ENCODE data around the gene PLCG2. TPM values are rescaled to one million over a fixed set of nuclear protein-coding genes. Genes with fewer than 3 reads are reported as not detected.

PLCG2 gene
- total RNA-seq, 1 donor from 2014 or later: 47.6 TPM

DNA sequence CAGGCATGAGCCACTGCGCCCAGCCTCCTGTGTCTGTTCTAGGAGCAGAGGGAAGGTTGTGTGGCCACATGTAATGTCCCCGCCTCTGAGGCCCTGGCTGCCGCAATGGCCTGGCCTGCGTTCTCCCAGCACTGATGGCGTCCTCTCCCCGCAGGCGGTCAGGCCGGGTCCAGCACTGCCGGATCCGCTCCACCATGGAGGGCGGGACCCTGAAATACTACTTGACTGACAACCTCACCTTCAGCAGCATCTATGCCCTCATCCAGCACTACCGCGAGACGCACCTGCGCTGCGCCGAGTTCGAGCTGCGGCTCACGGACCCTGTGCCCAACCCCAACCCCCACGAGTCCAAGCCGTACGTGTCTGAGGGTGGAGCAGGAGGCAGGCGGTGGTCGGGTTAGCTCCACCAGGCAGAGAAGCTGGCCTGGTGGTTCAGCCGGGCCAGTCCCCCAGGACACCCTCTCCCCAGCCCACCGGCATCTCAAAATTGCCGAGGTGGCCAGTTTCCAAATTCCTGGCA, 131.3 kb downstream of the PLCG2 start:
- intact Hi-C loops (cut with DNase I): no loop called here
- peaks cover 11% of the 10 kb centered on the region for H3K36me3 ChIP-seq
- H3K27ac ChIP-seq: no peak overlapping the region

DNA sequence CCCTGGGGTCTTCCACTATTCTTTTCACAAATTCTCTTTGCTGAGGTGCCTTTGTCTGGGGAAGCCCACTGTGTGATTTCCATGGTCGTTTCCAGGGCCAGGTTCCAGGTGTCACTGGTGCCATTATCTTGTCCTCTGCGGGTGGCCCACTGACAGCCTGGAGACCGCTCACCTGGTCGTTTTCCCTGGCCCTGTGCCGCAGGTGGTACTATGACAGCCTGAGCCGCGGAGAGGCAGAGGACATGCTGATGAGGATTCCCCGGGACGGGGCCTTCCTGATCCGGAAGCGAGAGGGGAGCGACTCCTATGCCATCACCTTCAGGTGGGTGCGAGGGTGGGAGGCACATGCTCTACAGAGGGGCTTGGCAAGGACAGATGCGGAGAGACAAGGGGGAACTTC, 133.3 kb downstream of the PLCG2 start:
- no peak for DNase-seq
- H3K36me3 ChIP-seq: peaks cover 11% of the 10 kb centered on the region
- no peaks in the 10 kb centered on the region for H3K27me3 ChIP-seq

More for the DNA sequence above, 131.3 kb downstream of the PLCG2 start:
- TF ChIP-seq CTCF (IDR thresholded peaks at IDR 0.05): no peak
- Histone ChIP-seq H3K4me3 (no peak overlapping the region), H3K9me3 (no peaks in the 10 kb centered on the region), H3K4me1 (no peaks in the 10 kb centered on the region), H3K27me3 (no peaks in the 10 kb centered on the region)
- DNase-seq (no peak), ATAC-seq (no peak)

DNA sequence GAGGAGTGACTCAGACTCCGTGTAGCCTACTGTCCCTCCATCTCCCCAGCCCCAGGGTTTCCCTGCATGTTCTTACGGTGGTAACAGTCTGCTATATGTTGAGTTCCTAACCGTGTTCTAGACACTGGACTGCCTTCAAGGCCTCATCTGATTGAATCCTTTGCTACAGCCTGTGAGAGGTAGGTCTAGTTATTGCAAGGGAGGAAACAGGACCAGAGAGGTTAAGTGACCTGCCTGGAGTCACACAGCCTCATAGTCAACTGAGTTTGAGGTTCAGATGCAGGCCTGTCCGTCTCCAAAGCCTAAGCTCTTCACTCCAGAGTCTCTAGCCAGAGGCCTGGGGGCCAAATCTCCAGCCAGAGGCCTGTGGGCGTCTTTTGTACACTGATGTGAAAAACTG, 134.1 kb downstream of the PLCG2 start:
- no peak overlapping the region for H3K4me3 ChIP-seq
- H3K27me3 ChIP-seq: no peaks in the 10 kb centered on the region
- no peaks in the 10 kb centered on the region for H3K4me1 ChIP-seq
- H3K9me3 ChIP-seq: no peaks in the 10 kb centered on the region
- H3K36me3 ChIP-seq: peaks cover 2% of the 10 kb centered on the region
- intact Hi-C loops (cut with DNase I): no loop called here
- TF ChIP-seq CTCF (IDR thresholded peaks at IDR 0.05): no peak
- H3K27ac ChIP-seq: no peak overlapping the region
- ATAC-seq (no peak), DNase-seq (no peak)

More for the DNA sequence above, 133.3 kb downstream of the PLCG2 start:
- ATAC-seq: no peak
- no peak overlapping the region for H3K27ac ChIP-seq
- no peak overlapping the region for H3K4me3 ChIP-seq
- H3K9me3 ChIP-seq: no peaks in the 10 kb centered on the region
- no peak for TF ChIP-seq CTCF (IDR thresholded peaks at IDR 0.05)
- no peaks in the 10 kb centered on the region for H3K4me1 ChIP-seq
- intact Hi-C loops (cut with DNase I): no loop called here

DNA sequence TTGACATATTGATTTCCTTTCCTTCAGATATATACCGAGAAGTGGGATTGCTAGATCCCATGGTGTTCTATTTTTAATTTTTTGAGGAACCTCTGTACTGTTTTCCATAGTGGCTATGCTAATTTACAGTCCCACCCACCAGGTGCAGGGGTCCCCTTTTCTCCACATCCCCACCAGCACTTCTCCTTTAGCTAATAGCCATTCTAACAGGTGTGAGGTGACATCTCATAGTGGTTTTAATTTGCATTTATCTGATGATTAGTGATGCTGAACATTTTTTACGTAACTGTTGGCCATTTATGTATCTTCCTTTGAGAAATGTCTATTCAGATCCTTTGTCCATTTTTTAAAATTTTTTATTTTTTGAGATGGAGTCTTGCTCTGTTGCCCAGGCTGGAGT, 138.3 kb downstream of the PLCG2 start:
- ATAC-seq (no peak), DNase-seq (no peak)
- no peak overlapping the region for H3K27ac ChIP-seq
- no peaks in the 10 kb centered on the region for H3K4me1 ChIP-seq
- no peaks in the 10 kb centered on the region for H3K27me3 ChIP-seq
- H3K4me3 ChIP-seq: no peak overlapping the region
- no peaks in the 10 kb centered on the region for H3K9me3 ChIP-seq
- TF ChIP-seq CTCF (IDR thresholded peaks at IDR 0.05): no peak
- peaks cover 17% of the 10 kb centered on the region for H3K36me3 ChIP-seq
- intact Hi-C loops (cut with DNase I): no loop called here

- peaks cover 24% of the 10 kb centered on the region for H3K36me3 ChIP-seq
- H3K27ac ChIP-seq: no peak overlapping the region
- peaks cover 3% of the 10 kb centered on the region for H3K4me1 ChIP-seq
- intact Hi-C loops (cut with DNase I): no loop called here
- H3K4me3 ChIP-seq: no peak overlapping the region
- no peak for ATAC-seq
- no peak for DNase-seq
- H3K27me3 ChIP-seq: no peaks in the 10 kb centered on the region
- H3K9me3 ChIP-seq: no peaks in the 10 kb centered on the region
- TF ChIP-seq CTCF (IDR thresholded peaks at IDR 0.05): no peak
Observed at GRCh38 chr16:81918927-81919326, 139.8 kb downstream of the PLCG2 start.

GRCh38 chr16:81920498-81920897, 141.4 kb downstream of the PLCG2 start:
- DNase-seq: no peak
- no peaks in the 10 kb centered on the region for H3K9me3 ChIP-seq
- no peak for TF ChIP-seq CTCF (IDR thresholded peaks at IDR 0.05)
- no peak for ATAC-seq
- H3K27me3 ChIP-seq: no peaks in the 10 kb centered on the region
- no peak overlapping the region for H3K4me3 ChIP-seq
- no peak overlapping the region for H3K27ac ChIP-seq
- intact Hi-C loops (cut with DNase I): no loop called here
- H3K4me1 ChIP-seq: peaks cover 3% of the 10 kb centered on the region
- H3K36me3 ChIP-seq: peaks cover 29% of the 10 kb centered on the region

Measured in upper lobe of right lung (tissue), 1 donor.